ENCODE data around the gene BSPRY.

- no peak for TF ChIP-seq GATA3 (IDR thresholded peaks at IDR 0.05; ENCODE audit: low read depth, low read length)
- TF ChIP-seq GATA2 (IDR thresholded peaks at IDR 0.05; ENCODE audit: low read depth, low read length): no peak
Observed at GRCh38 chr9:113331780-113332179, 17.6 kb upstream of the BSPRY start.
